HG03097 (cell line): ENCODE measurements around the gene IQCM.

Source experiments
- ATAC-seq: cut with Tn5 transposase; IDR thresholded peaks from one replicate; pipeline ENCODE4 v1.9.1; 2021; ENCODE audit not compliant: unreplicated experiment, low FRiP score

IQCM gene

GRCh38 chr4:149781150-149781549, 34.5 kb downstream of the IQCM start:
- ATAC-seq: no peak

GRCh38 chr4:149768477-149768876, 47.2 kb downstream of the IQCM start:
- no peak for ATAC-seq

GRCh38 chr4:149766135-149766534, 49.5 kb downstream of the IQCM start:
- ATAC-seq: no peak

GRCh38 chr4:149765630-149766029, 50.0 kb downstream of the IQCM start:
- ATAC-seq: no peak

- no peak for ATAC-seq
Observed at GRCh38 chr4:149755969-149756368, 59.7 kb downstream of the IQCM start.

DNA sequence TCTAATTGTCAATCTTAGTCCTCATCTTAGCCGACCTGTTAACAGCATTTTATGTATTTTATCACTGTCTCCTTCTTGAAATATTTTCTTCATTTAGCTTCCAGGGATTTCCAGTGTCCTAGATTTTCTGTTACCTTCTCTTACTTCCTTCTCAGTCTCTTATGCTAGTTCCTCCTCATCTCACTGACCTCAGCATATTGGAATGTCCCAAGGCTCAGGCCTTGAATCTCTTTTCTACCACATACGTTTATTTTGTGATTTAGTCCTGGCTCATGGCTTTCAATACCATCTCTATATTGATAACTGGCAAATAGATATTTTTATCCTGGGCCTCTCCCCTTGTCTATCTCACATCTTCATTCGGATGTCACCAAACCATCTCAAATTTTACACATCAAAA, 61.1 kb downstream of the IQCM start:
- no peak for ATAC-seq

- no peak for ATAC-seq
Observed at GRCh38 chr4:149752729-149753128, 62.9 kb downstream of the IQCM start.

DNA sequence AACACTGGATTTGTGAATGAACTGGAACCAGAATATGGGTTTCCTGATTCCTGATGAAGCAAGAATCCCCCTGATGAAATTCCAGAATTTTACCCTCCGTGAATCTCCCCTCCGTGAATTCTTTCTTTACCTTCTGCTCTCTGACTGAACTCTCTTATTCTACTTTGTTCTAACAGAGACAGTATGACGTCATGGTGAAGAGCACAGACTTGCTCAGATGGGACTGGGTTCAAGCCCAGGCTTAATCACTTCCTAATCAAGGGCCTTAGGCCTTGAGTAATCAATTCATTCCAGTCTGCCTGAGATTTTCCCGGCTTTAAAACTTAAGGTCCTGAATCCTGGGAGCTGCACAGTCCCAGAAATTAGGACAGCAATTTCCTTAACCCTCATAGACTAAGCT, 64.5 kb downstream of the IQCM start:
- ATAC-seq: no peak

DNA sequence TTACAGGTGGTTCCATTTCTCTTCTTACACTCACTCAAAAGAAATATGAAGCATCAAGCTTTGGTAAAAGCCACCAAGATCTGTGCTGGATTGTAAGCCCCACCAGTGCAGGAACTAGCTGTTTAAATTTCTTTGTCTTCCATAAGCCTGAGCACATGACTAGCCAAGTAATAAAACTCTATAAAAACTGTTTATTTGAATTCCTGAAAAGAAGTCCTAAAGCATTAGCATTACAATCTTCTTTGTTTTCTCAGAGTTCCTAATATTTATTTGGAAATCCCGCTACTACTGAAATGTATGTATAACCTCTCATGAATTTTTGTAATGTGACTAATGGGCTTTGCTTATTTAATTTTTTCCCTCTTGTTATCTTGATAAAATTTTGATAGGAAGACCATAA, 65.9 kb downstream of the IQCM start:
- no peak for ATAC-seq

- no peak for ATAC-seq
Observed at GRCh38 chr4:149747646-149748045, 68.0 kb downstream of the IQCM start.

DNA sequence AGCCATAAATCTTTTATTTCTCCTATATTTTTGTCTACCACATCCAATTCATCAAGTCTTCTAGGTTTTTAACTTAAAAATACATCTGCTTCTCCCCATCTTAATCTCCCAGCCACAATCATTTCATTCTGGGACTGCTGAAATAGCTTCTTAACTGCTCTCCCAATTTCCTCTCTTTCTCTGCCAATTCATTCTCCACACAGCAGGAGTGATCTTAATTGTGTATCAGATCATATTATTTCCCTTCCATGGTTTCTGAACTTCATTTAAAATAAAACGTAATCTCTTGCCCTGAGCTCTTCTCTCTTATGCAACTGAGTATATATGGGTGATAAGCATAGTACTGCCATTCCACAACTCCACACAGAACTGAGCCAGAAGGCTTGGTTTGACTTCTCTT, 69.4 kb downstream of the IQCM start:
- ATAC-seq: no peak

DNA sequence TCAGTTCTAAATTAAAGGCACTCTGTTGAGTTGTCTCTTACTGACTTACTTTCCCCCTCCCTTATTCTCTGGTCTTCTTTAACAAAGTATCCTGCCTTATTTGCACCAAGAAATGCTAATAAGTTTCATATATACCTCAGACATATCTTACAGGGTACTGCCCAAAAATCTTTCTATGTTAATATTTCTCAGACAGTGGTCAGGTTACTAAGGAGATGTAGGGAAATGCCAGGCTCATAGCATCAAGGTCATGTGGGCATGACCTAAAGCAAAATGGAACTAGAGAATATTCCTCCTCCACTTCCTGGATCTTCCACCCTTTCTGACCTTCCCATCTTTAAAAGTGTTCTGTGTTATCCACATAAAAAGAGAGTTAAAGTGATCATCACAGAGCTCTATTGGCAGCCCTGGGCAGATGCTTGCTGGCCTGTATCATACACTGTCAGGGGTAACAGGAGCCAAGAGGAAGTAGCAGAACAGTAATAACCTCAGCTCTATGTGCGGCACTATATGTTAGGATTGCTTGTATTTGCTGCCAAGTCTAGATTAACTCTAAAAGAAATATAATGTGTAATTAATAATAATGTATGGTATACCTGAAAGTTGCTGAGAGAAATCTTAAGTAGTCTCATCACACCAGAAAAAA, 74.3 kb downstream of the IQCM start:
- no peak for ATAC-seq

GRCh38 chr4:149738156-149738555, 77.5 kb downstream of the IQCM start:
- ATAC-seq: no peak

- no peak for ATAC-seq
Observed at GRCh38 chr4:149735796-149736195, 79.8 kb downstream of the IQCM start.

GRCh38 chr4:149728444-149728843, 87.2 kb downstream of the IQCM start:
- ATAC-seq: no peak

GRCh38 chr4:149727663-149728062, 88.0 kb downstream of the IQCM start:
- no peak for ATAC-seq

- ATAC-seq: no peak
Observed at GRCh38 chr4:149723065-149723464, 92.6 kb downstream of the IQCM start.

DNA sequence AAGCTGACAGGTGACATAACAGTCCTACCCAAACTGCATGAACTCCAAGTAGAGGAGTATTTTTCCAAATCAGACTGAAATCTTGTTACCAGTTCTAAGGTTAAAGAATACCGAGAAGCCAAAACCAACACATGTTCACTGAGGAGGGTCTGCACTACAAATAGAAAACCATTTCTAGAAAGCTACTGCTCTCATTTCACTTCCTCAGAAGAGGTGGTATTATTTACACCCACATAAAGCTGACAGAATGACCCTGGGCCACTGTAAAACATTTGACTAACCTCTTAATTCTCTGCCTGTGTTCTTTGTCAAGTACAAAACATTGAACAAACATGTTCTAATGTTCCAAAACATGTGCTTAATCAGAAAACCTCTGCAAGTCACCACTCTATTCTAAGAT, 95.8 kb downstream of the IQCM start:
- ATAC-seq: no peak

GRCh38 chr4:149719357-149719756, 96.3 kb downstream of the IQCM start:
- no peak for ATAC-seq

DNA sequence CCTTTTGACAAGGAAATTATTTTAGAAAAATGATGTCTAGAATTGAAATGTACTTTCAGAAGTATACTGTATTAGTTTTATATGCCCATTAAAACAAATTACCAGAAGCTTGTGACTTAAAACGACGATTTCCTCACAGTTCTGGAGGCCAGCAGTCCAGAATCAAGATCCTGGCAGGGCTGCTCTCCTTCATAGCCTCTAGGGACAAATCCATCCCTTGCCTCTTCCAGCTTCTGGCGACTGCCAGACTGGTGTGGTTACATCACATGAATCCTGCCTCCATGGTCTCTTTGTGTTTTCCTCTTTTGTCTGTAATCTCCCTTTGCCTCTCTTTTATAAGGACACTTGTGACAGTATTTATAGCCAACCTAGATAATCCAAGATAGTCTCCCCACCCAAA, 97.1 kb downstream of the IQCM start:
- no peak for ATAC-seq

GRCh38 chr4:149716728-149717127, 98.9 kb downstream of the IQCM start:
- no peak for ATAC-seq

- ATAC-seq: no peak
Observed at GRCh38 chr4:149715822-149716585, 99.6 kb downstream of the IQCM start.
